ENCODE results near the gene TCP11L2. TPM values are rescaled to one million over a fixed set of nuclear protein-coding genes. Genes with fewer than 3 reads are reported as not detected.

The TCP11L2 gene
- total and polyA plus RNA-seq, 8 donors: 21.3 to 49.5 (median 28.3) TPM

GRCh38 chr12:106341086-106341877 is 38.7 kb downstream of the TCP11L2 start:
- Histone ChIP-seq H3K4me1 (peaks cover 14 to 23% of the 10 kb centered on the region in 2 donors), H3K9me3 (no peaks in the 10 kb centered on the region), H3K27me3 (no peaks in the 10 kb centered on the region), H3K36me3 (peaks cover 0 to 34% of the 10 kb centered on the region in 2 donors), H3K27ac (peak overlapping the region; percentile 74 to 79), H3K4me3 (no peak overlapping the region)
- TF ChIP-seq, protein P1, sequence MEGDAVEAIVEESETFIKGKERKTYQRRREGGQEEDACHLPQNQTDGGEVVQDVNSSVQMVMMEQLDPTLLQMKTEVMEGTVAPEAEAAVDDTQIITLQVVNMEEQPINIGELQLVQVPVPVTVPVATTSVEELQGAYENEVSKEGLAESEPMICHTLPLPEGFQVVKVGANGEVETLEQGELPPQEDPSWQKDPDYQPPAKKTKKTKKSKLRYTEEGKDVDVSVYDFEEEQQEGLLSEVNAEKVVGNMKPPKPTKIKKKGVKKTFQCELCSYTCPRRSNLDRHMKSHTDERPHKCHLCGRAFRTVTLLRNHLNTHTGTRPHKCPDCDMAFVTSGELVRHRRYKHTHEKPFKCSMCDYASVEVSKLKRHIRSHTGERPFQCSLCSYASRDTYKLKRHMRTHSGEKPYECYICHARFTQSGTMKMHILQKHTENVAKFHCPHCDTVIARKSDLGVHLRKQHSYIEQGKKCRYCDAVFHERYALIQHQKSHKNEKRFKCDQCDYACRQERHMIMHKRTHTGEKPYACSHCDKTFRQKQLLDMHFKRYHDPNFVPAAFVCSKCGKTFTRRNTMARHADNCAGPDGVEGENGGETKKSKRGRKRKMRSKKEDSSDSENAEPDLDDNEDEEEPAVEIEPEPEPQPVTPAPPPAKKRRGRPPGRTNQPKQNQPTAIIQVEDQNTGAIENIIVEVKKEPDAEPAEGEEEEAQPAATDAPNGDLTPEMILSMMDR (IDR thresholded peaks at IDR 0.05): no peak
- no peak for ATAC-seq
- intact Hi-C loops (cut with DNase I): no loop called here
- no peak for DNase-seq

- Histone ChIP-seq H3K9me3 (no peaks in the 10 kb centered on the region), H3K4me3 (peak overlapping the region in 1 of 2 donors; percentile 10), H3K36me3 (peaks cover 0 to 40% of the 10 kb centered on the region in 2 donors), H3K27ac (peak overlapping the region; percentile 74 to 79), H3K4me1 (peaks cover 7 to 16% of the 10 kb centered on the region in 2 donors), H3K27me3 (no peaks in the 10 kb centered on the region)
- TF ChIP-seq, protein P1 (IDR thresholded peaks at IDR 0.05): no peak
- peak; percentile 91 for ATAC-seq
- intact Hi-C loops (cut with DNase I): no loop called here
- DNase-seq: peak in 2 of 4 donors; percentile 71 to 77
Observed at GRCh38 chr12:106342397-106343213, 40.1 kb downstream of the TCP11L2 start.

DNA sequence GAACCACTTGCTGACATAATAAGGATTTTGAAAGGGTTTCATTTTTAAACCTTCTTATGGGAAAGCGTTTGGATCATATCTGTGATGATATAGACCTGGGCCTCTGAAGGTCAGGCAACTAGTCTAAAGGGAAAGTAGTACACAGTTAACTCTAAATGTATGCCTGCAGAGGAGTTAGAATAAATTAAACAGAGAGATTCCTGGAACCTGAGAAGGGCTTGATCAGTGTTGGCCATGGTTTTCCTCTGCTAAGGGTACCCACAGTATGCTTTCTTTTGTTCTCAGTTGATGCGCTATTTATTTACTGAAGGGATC is 40.6 kb downstream of the TCP11L2 start:
- Histone ChIP-seq H3K4me1 (peaks cover 7 to 17% of the 10 kb centered on the region in 2 donors), H3K4me3 (no peak overlapping the region), H3K27ac (peak overlapping the region; percentile 74 to 79), H3K27me3 (no peaks in the 10 kb centered on the region), H3K9me3 (no peaks in the 10 kb centered on the region), H3K36me3 (peaks cover 0 to 40% of the 10 kb centered on the region in 2 donors)
- TF ChIP-seq, protein P1 (IDR thresholded peaks at IDR 0.05): no peak
- no peak for ATAC-seq
- intact Hi-C loops (cut with DNase I): no loop called here
- DNase-seq: no peak

GRCh38 chr12:106344131-106344530 is 41.6 kb downstream of the TCP11L2 start:
- ATAC-seq (no peak), DNase-seq (no peak)
- H3K4me1 ChIP-seq: peaks cover 7 to 19% of the 10 kb centered on the region in 2 donors
- TF ChIP-seq, protein P1 (IDR thresholded peaks at IDR 0.05): no peak
- peak overlapping the region in 1 of 2 donors; percentile 79 for H3K27ac ChIP-seq
- H3K4me3 ChIP-seq: no peak overlapping the region
- no peaks in the 10 kb centered on the region for H3K9me3 ChIP-seq
- no peaks in the 10 kb centered on the region for H3K27me3 ChIP-seq
- H3K36me3 ChIP-seq: peaks cover 0 to 40% of the 10 kb centered on the region in 2 donors
- intact Hi-C loops (cut with DNase I): no loop called here

DNA sequence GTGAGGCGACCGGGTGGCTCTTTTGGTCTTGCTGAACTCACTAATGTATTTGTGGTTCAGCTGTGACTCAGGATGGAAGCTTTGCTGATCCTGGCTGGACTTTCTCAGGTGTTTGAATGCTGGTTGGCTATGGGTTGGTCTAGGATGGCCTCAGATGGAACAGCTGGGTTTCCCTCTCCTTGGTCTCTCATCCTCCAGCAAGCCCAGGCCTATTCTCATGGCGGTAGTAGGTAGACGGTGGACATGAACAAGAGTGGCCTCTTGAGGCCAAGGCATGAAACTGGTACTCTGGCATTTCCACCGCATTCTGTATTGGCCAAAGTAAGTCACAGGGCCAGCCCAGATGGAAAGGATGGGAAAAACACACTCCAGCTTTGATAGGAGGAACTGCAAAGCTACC is 43.2 kb downstream of the TCP11L2 start:
- TF ChIP-seq, protein P1 (IDR thresholded peaks at IDR 0.05): peak; percentile 22 to 35
- no peaks in the 10 kb centered on the region for H3K9me3 ChIP-seq
- intact Hi-C loops (cut with DNase I): loop anchor here in 1 of 2 donors (5.0 kb wide), 1 partner anchor 118 kb away; no protein-coding TSS in a partner anchor
- H3K4me1 ChIP-seq: peaks cover 7 to 19% of the 10 kb centered on the region in 2 donors
- peak overlapping the region in 1 of 2 donors; percentile 25 for H3K27ac ChIP-seq
- peaks cover 0 to 40% of the 10 kb centered on the region in 2 donors for H3K36me3 ChIP-seq
- peak; percentile 69 for ATAC-seq
- H3K27me3 ChIP-seq: no peaks in the 10 kb centered on the region
- peak in 1 of 4 donors; percentile 56 for DNase-seq
- no peak overlapping the region for H3K4me3 ChIP-seq

Measured in left lung (tissue), 10 donors.